ENCODE measurements around the gene LRRC8C.
A peak's percentile ranks its signal among the peaks of the same experiment; 100 is the strongest.
"Not testable (repeated sequence)": the region's sequence is repeated elsewhere in the genome, so short reads cannot be mapped to it uniquely, and the experiment has no call there.

The LRRC8C gene

DNA sequence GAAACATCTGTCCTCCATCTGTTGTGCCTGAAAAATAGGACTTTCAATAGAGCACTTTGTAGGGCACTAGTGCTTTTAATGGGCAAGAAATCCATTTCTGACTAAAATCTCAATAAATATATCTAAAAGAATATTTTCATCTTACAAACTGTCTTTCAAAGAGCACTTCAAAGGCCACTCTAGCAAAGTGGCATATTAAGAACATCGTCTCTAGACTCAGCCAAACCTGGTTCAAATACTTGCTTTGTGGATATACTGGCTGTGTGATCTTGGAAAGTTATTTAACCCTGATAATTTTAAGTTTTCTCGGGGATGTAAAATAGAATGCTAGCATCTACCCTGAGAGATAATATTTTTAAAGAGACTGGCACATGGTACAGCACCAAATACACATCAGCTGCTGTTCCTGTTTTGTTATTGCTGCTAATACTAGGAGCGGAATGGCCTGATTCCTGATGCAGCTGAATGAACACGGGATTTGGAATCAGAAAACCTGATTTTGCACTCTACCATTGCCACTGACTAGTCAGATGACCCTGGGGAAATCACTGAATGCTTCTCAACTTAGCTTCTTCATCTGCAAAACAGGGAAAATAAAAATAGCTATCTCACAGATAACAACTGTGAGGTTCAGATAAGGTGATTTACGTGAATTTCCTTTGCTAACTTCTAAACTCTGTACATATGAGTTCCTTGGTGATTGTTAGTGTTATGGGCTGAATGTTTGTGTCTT lies 25.2 kb upstream of the LRRC8C start:
- no peak for DNase-seq (ENCODE audit: low read depth)

DNA sequence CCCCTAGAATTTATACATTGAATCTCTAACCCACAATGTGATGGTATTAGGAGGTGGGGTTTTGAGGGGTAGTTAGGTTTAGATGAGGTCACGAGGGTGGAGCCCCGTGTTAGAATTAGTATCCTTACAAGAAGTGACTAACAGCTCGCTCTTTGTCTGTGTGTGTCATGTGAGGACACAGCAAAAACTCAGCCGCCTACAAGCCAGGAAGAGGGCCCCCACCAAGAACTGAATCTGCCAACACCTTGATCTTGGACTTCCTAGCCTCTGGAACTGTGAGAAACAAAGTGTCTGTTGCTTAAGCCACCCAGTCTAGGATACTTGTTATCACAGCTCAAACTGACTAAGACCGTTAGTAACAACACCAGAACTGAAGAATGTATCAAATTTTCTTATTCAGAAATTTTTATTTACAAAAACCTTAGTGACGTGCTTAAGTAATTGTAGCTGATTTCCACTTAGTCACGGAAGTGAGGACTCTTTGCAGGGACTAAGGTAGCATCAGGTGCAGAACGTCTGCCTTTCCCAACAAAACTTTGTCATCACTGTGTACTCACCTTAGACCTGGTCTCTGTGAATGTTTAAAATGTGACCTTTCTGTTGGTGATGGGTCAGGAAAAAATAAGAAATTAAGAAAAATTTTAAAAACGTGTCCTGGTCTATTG lies 24.5 kb upstream of the LRRC8C start:
- no peak for DNase-seq (ENCODE audit: low read depth)

DNA sequence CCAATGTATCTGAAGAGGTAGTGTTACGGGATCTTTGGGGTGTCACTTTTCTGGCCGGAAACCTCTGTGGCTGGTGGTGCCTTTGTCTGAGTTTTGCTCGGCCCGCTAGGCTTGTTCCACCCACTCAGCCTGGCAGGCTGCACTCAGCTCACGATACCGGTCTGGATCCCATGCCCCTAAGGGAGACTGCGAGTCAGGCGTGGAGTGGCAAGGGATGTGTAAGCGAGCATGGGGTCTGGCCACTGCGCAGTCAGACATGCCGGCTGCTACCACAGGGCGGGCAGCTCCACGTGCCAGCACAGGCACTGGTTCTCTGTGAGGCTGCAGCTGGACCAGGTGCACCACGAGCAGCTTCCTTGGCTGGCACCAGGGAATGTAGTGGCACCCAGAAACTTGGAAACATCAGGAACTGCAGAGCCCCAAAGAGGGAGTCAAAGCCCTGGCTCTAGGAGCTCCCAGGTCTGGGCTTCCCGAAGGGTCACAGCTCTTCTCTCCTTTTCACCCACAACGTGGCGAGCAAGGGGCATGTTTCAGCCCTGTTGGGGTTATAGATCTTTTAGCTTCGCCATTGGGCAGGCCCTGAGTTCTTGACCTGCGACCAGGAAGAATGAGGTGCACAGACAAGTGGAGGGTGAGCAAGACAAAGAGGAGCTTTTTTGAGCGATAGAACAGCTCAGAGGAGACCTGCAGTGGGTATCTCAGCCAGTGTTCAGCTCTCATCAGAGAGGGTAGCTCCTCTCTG lies 23.8 kb upstream of the LRRC8C start:
- no peak for DNase-seq (ENCODE audit: low read depth)

DNA sequence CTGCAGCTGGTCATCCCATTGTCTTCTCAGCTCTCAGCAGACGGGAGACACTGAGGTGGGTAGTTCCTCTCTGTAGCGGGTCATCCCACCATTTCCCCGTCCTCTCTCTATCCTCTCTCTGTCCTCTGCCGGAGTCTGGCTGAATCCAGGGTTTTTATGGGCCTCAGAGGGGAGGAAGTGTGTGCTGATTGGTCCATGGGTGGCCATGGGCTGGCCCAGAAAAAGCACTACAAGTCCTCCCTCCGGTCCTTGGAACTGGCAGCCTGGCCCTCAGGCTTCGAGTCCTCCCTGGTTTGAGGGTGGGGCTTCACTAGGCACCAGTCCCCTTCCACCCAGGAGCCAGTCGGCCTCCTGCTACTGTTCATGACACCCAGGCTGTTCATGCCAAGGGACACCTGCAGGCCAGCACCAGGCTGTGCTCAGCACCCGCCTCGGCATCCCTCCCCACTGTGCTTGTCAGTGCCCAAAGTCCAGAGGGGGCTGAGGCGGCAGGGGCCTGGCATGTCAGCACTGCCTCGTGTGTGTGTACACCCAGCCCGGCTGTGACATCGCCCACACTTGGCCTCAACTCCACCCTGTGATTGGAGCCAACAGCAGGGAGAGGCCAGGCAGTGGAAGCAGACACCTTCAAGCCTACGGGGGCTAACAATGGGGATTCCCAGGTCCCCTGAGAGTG lies 23.0 kb upstream of the LRRC8C start:
- no peak for DNase-seq (ENCODE audit: low read depth)

DNA sequence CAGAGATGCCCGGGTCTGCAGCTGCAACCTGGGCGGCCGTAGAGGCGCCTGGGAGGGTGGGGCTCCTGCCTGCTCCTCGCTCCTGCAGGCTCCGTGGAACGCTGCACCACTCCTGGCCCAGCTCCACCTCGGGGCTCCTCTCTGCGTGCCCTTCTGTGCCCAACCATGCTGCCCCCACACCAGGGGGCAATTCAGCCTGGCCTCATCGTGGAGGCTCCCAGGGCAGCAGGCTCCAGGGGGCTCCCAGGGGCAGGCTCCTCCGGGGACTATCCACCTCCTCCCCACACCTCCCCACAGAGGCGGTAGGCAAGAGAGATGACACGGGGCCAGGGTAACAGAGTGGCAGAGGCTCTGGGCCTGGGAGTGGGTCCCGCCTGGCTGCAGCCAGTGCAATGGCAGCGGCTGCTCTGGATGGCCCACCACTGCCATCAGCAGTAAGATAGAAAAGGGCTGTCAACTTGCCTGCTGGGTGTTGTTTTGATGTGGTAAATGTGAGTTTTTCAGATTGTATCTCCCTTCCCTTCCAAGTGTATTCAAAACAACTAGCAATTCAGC lies 22.4 kb upstream of the LRRC8C start:
- no peak for DNase-seq (ENCODE audit: low read depth)

DNA sequence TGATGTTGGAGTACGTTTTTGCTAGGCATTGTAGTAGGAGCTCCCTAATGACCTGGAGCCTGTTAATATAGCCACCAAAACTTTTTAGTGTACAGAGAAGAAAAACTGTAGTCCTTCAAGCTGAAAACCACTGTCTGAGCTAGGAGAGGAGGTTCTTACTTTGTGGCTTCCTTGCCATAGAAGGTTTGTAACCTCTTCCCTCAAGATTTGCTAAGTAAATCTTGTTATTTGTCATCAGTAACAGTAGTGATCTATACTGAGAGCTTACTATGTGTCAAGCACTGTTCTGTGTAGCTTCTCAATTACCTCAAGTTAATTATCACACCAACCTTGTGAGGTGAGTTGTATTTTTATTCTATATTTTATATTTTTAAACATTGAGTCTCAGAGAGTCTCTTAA lies 21.2 kb upstream of the LRRC8C start:
- DNase-seq (ENCODE audit: low read depth), result no peak

DNA sequence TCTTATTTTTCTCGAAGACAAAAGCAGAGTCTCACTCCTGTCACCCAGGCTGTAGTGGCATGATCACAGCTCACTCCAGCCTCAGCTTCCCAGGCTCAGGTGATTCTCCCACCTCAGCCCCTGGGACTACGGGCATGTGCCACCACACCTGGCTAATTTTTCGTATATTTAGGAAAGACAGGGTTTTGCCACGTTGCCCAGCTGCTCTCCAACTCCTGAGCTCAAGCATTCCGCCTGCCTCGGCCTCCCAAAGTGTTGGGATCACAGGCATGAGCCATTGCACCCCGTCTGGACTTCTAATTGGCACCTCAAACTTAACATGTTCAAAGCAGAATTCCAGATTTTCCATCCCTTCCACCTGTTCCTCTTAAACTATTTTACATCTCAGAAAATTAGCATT lies 19.0 kb upstream of the LRRC8C start:
- DNase-seq (ENCODE audit: low read depth), result no peak

DNA sequence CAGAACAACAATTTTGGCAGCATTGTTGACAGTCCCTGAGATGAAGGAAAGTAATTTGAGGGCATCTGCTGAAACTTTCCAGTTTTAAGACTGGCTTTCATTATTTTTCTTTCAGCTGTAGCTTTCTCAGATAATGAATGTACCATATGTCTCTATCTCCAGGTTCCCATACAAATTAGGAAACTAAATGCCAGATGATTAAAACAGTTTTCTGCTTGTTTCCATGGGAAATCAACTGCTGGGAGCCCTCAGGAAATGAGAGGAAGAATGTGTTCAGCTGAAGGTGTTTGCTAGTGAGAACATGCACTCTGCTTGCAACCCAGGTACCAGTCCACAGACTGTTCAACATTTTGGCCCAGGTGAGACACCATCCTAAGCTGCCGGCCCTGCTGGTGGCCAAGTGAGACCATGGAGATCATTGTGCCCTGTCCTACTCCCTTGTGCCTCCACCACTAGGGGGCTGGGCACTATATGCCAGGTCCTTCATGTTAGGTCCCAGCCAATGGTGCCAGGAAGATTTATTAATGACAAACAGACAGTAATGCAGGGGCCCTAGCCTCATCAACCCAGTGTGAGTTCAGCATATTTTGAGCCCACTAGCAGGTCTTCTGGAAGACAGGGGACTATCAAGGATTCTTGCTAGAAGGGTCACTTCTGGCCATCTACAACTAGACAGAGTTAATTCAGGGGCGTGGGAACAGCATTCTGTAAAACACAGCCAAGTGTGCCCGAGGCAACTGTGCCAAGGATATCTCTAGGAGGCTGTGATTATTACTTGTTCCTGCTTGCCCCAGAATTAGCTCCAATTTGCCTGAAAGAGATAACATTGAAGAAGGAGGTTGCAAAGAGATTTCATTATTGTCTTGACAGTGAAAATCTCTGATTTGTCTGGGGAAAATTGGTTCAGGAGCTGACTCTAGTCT lies 17.0 kb upstream of the LRRC8C start:
- DNase-seq (ENCODE audit: low read depth), result no peak

DNA sequence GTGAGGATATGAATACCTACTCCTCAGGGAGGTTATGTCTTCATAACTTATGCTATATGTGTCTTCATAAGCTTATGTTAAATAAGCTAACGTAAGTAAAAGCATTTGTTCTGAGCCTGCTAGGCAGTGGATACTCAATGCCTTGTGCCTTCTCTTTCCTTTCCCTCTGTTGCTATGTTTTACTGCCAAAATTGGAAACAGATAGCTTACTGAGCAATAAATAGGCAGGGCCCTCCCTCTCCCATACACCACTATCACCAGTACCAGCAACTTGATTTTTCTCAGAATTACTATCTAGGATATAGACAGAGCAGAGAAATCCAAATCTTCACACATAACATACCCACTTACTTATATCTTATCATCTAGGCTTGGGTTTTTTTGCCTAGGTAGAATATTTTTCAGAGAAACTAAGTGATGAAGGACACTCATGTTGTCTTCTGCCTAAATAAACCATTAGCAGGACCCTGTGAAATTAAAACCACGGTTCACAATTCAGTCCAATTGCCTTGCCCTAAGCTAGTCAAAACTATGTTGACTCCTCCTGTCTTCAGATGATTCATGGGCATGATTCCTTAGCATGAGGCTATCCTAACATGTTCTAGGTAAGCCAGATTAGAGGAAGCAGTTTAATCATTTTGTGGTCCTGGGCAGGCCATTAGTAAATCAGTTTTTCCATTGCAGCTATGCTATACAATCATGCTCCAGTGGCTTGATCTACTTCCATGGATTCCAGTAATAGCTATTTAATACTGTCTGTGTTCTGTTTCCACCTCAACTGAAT lies 15.9 kb upstream of the LRRC8C start:
- DNase-seq (ENCODE audit: low read depth), result no peak

DNA sequence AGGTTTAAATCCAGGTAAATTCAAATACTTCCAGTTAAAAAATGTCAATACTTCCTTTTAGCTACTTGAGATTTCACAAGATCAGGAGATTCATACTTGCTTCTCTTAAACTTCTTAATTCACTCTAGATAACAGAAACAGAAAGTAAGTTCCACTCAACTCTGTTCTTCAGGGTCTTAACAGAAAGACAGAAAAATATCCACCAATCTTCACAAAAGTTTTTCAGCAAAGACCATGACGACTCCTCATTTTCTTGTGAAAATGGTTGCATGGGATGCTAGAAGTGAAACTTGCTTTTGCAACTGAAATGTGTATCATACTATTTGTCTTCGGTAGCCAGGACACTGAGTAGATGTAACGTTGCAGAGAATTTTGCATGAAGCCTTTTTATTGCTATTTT lies 12.3 kb upstream of the LRRC8C start:
- DNase-seq (ENCODE audit: low read depth), result no peak

DNA sequence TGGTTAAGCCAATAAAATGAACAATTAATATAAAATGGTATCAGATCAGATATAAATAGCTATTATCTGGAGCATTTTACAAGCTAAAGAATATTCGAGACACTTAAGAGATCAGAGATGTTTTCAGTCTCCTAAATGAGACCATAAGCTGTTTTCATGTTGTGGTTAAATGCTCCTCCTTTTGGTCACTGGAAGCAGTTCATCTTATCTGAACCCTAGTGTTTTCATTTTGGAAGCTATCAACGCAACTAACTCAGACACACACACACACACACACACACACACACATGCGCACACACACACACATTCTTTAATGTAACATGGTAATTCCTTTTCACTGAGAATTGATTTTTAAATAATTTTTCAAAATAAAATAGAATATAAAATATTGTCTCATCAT lies 10.0 kb upstream of the LRRC8C start:
- peak; percentile 60 for DNase-seq (ENCODE audit: low read depth)

DNA sequence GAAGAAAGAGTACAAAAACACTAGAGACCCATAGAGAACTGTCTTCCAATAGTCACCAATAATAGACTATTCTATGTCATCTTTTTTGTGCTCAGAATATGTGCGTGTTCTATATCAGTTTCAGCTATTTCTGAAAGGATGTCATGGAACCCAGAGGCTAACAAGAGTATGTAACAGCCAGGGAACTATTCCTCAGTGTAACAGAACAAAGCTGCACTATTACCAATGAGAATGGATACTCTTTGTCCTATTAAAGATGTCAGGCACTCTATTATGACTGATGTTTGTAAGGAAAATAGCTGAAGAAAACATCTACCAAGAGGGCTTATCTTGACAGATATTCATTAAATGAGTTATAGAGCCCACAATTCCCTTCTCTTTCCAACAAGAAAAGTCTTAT lies 8.6 kb upstream of the LRRC8C start:
- DNase-seq (ENCODE audit: low read depth), result no peak

DNA sequence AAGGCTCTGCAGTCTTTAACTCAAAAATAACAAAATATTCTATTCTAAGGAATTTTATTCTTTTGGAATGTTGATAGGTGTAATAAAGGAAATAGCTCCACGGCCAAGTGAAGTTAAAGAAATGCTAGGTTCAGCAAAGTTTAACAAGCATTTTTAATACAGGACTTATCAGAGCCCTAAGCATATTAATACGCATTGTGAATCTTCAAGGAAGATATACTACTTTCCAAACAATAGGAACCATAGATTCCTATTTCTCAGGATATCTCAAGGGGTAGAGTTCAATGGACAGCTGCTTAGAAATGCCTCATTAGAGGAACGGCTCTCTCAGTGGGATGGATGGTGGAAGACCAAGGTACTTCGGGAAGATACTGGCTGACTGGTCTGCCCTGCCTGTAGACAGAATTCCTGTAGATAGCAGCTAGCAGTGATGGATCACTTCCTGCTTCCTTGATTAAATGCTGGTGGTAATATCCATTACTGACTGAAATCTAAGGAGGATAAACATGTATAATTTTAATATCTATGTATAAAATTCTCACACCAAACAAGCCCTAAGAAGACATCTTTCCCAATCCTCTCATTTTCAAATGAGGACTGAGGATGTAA lies 8.1 kb upstream of the LRRC8C start:
- no peak for DNase-seq (ENCODE audit: low read depth)

DNA sequence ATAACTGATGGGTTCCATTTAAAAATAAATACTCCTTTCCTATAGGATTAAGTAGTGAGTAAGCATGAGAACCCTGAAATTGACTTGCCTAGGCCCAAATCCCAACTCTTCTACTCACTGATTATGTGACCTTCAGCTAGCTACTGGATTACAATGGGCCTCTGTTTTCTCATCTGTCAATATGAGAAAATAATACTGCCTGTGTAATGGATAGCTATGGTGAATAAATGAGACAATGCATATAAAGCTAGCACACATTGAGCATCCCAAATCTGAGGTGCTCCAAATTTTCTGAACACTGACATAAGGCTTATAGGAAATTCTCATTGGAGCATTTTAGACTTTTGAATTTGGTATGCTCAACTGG lies 5.3 kb upstream of the LRRC8C start:
- DNase-seq (ENCODE audit: low read depth), result no peak

DNA sequence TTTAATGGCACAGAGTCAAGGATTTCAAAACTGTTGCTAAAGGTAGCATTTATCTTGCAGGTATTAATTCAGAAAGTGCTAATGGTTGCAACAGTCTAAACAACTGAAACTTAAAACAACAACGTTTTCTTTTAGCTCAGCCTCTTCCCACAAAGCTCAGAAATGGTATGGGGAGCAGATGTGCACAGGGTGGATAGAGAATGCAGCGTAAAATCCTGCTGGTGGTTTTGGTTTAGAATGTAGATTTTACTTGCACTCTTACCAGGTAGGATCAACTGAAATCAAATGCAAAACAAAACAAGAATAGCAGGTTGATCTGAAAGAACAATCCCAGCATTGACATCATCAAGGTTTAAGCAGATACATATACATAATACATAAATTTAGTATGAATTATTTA lies 3.8 kb upstream of the LRRC8C start:
- DNase-seq (ENCODE audit: low read depth), result no peak

DNA sequence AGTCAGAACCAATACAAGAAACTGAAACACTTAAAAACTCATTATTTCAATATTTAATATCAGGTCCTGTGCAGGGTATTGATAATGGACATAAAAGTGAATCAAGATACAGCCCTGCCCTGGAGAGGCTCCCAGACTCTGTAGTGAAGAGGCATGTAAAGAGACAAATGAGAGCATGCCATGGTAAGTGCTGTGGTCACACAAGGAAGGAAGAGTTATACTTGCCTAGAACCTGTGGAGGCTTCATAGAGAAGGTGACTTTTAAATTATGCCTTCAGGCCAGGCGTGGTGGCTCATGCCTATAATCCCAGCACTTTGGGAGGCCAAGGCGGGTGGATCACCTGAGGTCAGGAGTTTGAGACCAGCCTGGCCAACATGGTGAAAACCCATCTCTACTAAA lies 3.3 kb upstream of the LRRC8C start:
- not testable (repeated sequence) for DNase-seq (ENCODE audit: low read depth)

DNA sequence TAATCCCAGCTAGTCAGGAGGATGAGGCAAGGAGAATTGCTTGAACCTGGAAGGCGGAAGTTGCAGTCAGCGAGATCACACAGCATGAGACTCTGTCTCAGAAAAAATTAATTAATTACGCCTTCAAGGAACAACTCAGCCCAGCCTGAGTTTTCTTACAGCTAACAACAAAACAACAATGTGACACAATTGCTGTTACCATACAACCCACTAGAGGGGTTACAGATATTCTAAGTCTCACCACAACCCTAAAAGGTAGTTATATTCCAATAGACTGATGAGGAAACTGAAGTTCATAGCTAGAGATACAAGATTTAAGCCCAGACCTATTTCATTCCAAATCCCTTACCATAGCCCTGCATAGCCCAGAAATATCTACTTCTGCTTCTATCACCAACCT lies 2.9 kb upstream of the LRRC8C start:
- no peak for DNase-seq (ENCODE audit: low read depth)

DNA sequence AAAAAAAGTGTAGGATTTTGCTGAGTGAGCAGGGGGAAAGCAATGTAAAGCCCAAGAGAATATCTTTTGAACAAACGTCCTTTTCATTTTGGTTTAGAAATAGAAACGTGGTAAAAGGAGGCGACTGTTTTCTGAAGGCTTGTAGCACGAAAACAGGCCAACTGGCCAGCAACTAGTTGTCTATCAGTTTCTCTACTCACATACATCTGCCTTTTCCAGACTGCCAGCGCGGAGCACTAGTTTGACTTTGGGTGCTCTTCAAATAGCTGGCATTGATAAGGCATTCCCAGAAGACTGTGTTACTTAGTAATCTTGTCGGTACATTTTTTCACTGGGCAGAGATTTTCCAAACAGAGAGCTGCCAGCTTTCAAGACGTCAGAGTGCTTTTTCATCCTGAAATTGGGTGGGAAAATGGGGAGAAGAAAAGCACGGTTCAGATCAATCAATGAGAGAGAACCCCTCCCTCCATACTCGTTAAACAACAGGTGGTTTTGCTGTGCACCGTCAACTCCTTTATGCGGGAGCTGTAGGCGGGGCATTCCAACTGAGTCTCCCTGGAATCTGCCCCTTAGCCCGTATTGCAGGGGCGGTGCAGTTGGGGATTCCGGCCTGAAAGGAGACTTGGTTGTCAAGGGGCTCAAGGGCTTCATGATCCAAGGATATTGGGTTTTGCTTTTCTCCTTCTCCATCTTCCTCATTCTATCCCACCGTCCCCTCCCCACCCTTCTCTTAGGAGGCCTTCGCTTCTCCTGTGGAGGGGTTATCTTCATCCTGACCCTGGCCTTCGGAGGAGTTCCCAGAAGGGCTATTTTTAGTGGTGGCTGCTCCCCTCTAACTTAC lies 884 bp upstream of the LRRC8C start:
- DNase-seq (ENCODE audit: low read depth), result no peak

DNA sequence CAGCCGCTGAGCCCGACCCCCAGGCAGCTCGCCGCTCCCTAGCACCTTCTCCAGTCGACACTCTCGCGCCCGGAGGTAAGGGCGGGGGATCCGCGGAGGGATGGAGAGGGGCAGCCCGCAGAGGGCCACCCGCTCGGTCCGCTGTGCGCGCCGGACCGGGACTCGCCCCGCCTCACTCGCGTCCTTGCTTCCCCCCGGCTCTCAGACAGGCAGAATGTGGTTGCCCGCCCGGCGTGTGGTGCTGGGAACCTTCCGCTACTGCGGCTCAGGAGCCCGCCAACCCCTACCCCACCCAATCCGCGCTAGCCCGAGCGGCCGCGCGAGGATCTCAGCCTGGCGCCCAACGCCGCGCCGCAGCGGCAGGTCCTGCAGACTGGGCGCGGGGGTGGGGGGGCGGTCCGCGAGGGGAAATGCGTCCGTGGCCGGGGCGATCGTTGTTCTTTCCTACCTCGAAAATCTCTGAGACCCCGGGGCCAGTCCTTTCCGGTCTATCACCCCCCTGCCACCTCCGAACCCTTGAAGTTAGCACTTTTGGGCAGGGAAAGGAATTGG lies 404 bp downstream of the LRRC8C start:
- peak; percentile 57 for DNase-seq (ENCODE audit: low read depth)

Data from iris pigment epithelial cell (primary cell).